Stomach (tissue), 4 donors: ENCODE data around the gene FANCD2.

Source experiments
- CTCF ChIP-seq, 7 experiments: fragments of 450-650 bp in 4 of 7; fragments of 200-600 bp in 3 of 7; sonication (generic) in 3 of 7; IDR thresholded peaks; one replicate each; pipeline ENCODE4 v1.5.1; 2016 to 2019; ENCODE audit warnings: antibody characterized with exemption in 7 of 7, control low read depth in 2 of 7, mild to moderate bottlenecking in 1 of 7
- EP300 ChIP-seq: sonication (generic); formaldehyde crosslinking; IDR thresholded peaks from one replicate; pipeline ENCODE4 v1.6.1; 2017; ENCODE audit warnings: antibody characterized with exemption
- POLR2A ChIP-seq, 4 donors: fragments of 450-650 bp; IDR thresholded peaks; one replicate each; pipeline ENCODE4 v1.6.1; 2016; ENCODE audit warnings: antibody characterized with exemption in 4 of 4, control low read depth in 2 of 4, mild to moderate bottlenecking in 1 of 4, moderate library complexity in 1 of 4
- POLR2AphosphoS5 ChIP-seq, 3 donors: sonication (generic); formaldehyde crosslinking; IDR thresholded peaks; one replicate each; pipeline ENCODE4 v1.6.1; 2016; ENCODE audit warnings: antibody characterized with exemption in 3 of 3

GRCh38 chr3:10006048-10006761, 20.0 kb upstream of the FANCD2 start:
- TF ChIP-seq CTCF (IDR thresholded peaks at IDR 0.05) (no peak), POLR2A (IDR thresholded peaks at IDR 0.05) (no peak), POLR2AphosphoS5 (IDR thresholded peaks at IDR 0.05) (no peak), EP300 (no peak)
